Epithelial cell of proximal tubule (primary cell): ENCODE results near the gene CPNE9. TPM values are rescaled to one million over a fixed set of nuclear protein-coding genes. Genes with fewer than 3 reads are reported as not detected.

Source experiments
- DNase-seq: peaks from one replicate; pipeline ENCODE4 v3.0.0-alpha.2; 2011; ENCODE audit warnings: low read depth
- H3K4me3 ChIP-seq: 2 replicates; pipeline ENCODE4 v1.5.1; 2011; ENCODE audit warnings: low read depth, mild to moderate bottlenecking, low read length
- CTCF ChIP-seq: conservative IDR thresholded peaks from 2 replicates; pipeline ENCODE4 v1.5.1; 2012; ENCODE audit warnings: low read depth, mild to moderate bottlenecking, low read length
- total RNA-seq: library from RNA; depleted of rRNA; stranded (reverse); fragments of >200 nt; gene quantifications from 2 replicates; pipeline ENCODE4 v1.2.3, GENCODE V29; 2015

CPNE9 gene
- total RNA-seq, 1 donor from 2014 or later, result not detected

GRCh38 chr3:9739181-9739580, 35.5 kb downstream of the CPNE9 start:
- no peak overlapping the region for H3K4me3 ChIP-seq
- no peak for DNase-seq
- TF ChIP-seq CTCF, result no peak

- no peak for TF ChIP-seq CTCF
- no peak overlapping the region for H3K4me3 ChIP-seq
- no peak for DNase-seq
Observed at GRCh38 chr3:9742560-9742959, 38.9 kb downstream of the CPNE9 start.

- TF ChIP-seq CTCF, result no peak
- no peak for DNase-seq
- no peak overlapping the region for H3K4me3 ChIP-seq
Observed at GRCh38 chr3:9743548-9743947, 39.9 kb downstream of the CPNE9 start.

GRCh38 chr3:9744162-9744561, 40.5 kb downstream of the CPNE9 start:
- no peak for TF ChIP-seq CTCF
- H3K4me3 ChIP-seq, result no peak overlapping the region
- no peak for DNase-seq

- no peak overlapping the region for H3K4me3 ChIP-seq
- DNase-seq, result no peak
- no peak for TF ChIP-seq CTCF
Observed at GRCh38 chr3:9745521-9745920, 41.9 kb downstream of the CPNE9 start.

- no peak for DNase-seq
- no peak for TF ChIP-seq CTCF
- no peak overlapping the region for H3K4me3 ChIP-seq
Observed at GRCh38 chr3:9746330-9746729, 42.7 kb downstream of the CPNE9 start.

- no peak overlapping the region for H3K4me3 ChIP-seq
- no peak for TF ChIP-seq CTCF
- no peak for DNase-seq
Observed at GRCh38 chr3:9747267-9747666, 43.6 kb downstream of the CPNE9 start.
